Measurements from ENCODE around the gene GAS7. TPM values are rescaled to one million over a fixed set of nuclear protein-coding genes. Genes with fewer than 3 reads are reported as not detected.

GAS7 gene
- polyA plus RNA-seq, 1 donor (not counting 4 experiments of a cell fraction or from before 2014, with no cell fraction given), result 0.10 TPM

DNA sequence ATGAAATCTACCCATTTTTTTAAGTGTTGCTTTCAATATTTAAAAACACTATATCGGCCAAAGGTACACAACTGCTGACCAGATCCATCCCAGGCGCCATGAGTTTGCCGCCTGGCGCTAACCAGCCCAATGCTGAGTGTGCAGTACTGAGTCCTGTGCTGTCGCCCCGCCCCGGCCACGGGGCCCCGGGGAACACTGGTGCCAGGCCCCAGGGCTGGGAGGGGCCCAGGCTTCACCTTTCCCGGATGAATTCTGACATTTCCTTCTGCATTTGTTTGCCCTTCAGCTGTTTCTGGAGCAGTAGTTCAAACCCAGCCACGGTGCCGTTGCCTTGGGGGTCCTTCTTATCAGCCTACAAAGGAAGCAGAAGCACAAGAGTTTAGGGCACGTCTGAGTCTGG lies 255.5 kb downstream of the GAS7 start:
- Histone ChIP-seq H4K20me1 (ENCODE audit: control insufficient read depth, extremely low read depth, insufficient read depth, low read length) (no peaks in the 10 kb centered on the region), H3K9me1 (ENCODE audit: control insufficient read depth, extremely low read depth, insufficient read depth, low read length) (no peaks in the 10 kb centered on the region), H3K27me3 (ENCODE audit: control insufficient read depth, extremely low read depth, insufficient read depth, low read length) (no peaks in the 10 kb centered on the region), H3K36me3 (ENCODE audit: control insufficient read depth in 2 of 2, extremely low read depth in 1 of 2, insufficient read depth in 2 of 2, low read length in 2 of 2) (no peaks in the 10 kb centered on the region), H3K4me3 (ENCODE audit: control insufficient read depth in 2 of 3, extremely low read depth in 1 of 3, insufficient read depth in 2 of 3, low read depth in 1 of 3, low read length in 3 of 3) (no peak overlapping the region), H3K27ac (ENCODE audit: control insufficient read depth, insufficient read depth, low read length) (no peak overlapping the region), H2AFZ (ENCODE audit: control insufficient read depth, low read length) (no peak overlapping the region), H3K9me3 (ENCODE audit: control insufficient read depth, low read depth, low read length) (no peaks in the 10 kb centered on the region), H3K4me1 (ENCODE audit: control insufficient read depth, extremely low read depth, insufficient read depth, low read length) (no peaks in the 10 kb centered on the region), H3K79me2 (ENCODE audit: control insufficient read depth, insufficient read depth, low read length) (no peaks in the 10 kb centered on the region), H3K9ac (ENCODE audit: control insufficient read depth, extremely low read depth, insufficient read depth, low read length) (no peak overlapping the region), H3K4me2 (ENCODE audit: control insufficient read depth, extremely low read depth, insufficient read depth, low read depth, low read length) (no peak overlapping the region)
- no peak for DNase-seq (ENCODE audit: low read depth, low spot score)
- FAIRE-seq, result no peak
- TF ChIP-seq EZH2 (IDR thresholded peaks at IDR 0.05; ENCODE audit: low read length), result no peak
- TF ChIP-seq, protein P1, sequence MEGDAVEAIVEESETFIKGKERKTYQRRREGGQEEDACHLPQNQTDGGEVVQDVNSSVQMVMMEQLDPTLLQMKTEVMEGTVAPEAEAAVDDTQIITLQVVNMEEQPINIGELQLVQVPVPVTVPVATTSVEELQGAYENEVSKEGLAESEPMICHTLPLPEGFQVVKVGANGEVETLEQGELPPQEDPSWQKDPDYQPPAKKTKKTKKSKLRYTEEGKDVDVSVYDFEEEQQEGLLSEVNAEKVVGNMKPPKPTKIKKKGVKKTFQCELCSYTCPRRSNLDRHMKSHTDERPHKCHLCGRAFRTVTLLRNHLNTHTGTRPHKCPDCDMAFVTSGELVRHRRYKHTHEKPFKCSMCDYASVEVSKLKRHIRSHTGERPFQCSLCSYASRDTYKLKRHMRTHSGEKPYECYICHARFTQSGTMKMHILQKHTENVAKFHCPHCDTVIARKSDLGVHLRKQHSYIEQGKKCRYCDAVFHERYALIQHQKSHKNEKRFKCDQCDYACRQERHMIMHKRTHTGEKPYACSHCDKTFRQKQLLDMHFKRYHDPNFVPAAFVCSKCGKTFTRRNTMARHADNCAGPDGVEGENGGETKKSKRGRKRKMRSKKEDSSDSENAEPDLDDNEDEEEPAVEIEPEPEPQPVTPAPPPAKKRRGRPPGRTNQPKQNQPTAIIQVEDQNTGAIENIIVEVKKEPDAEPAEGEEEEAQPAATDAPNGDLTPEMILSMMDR (optimal IDR thresholded peaks at IDR 0.05 in 1 of 3, IDR thresholded peaks at IDR 0.05 in 1 of 3, conservative IDR thresholded peaks at IDR 0.05 in 1 of 3; ENCODE audit: extremely low read depth in 1 of 3, insufficient read depth in 2 of 3, low read length in 3 of 3), result no peak
- dilution Hi-C loops (cut with MboI; ENCODE audit: extremely low pct_ligation_motif_present, low sequenced_read_pairs), result no loop called here

DNA sequence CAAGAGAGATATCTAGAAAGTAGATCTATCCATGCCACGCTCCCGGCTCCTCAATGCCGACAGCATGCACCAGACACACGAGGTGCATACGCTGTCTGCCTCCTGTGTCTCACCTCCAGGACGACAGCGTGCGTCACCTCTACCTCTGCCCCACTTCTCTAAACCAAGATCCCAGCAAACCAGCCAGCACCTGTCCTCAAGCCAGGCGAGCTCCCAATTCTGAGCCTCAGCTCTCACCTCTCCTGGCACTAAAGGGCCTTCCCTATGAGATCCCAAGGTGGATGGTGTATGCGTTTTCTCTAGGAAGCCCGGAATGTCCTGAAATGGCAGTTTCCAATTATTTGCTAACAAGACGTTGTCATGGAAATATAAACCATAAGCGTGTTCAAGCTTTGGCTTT lies 257.1 kb downstream of the GAS7 start:
- TF ChIP-seq EZH2 (IDR thresholded peaks at IDR 0.05; ENCODE audit: low read length), result no peak
- TF ChIP-seq, protein P1 (optimal IDR thresholded peaks at IDR 0.05 in 1 of 3, IDR thresholded peaks at IDR 0.05 in 1 of 3, conservative IDR thresholded peaks at IDR 0.05 in 1 of 3; ENCODE audit: extremely low read depth in 1 of 3, insufficient read depth in 2 of 3, low read length in 3 of 3), result no peak
- dilution Hi-C loops (cut with MboI; ENCODE audit: extremely low pct_ligation_motif_present, low sequenced_read_pairs), result no loop called here
- no peaks in the 10 kb centered on the region for H3K36me3 ChIP-seq (ENCODE audit: control insufficient read depth in 2 of 2, extremely low read depth in 1 of 2, insufficient read depth in 2 of 2, low read length in 2 of 2)

More for the DNA sequence above, 257.1 kb downstream of the GAS7 start:
- Histone ChIP-seq H3K4me1 (ENCODE audit: control insufficient read depth, extremely low read depth, insufficient read depth, low read length) (no peaks in the 10 kb centered on the region), H4K20me1 (ENCODE audit: control insufficient read depth, extremely low read depth, insufficient read depth, low read length) (no peaks in the 10 kb centered on the region), H3K27me3 (ENCODE audit: control insufficient read depth, extremely low read depth, insufficient read depth, low read length) (no peaks in the 10 kb centered on the region), H3K9me1 (ENCODE audit: control insufficient read depth, extremely low read depth, insufficient read depth, low read length) (no peaks in the 10 kb centered on the region), H3K9me3 (ENCODE audit: control insufficient read depth, low read depth, low read length) (no peaks in the 10 kb centered on the region), H3K79me2 (ENCODE audit: control insufficient read depth, insufficient read depth, low read length) (no peaks in the 10 kb centered on the region), H3K27ac (ENCODE audit: control insufficient read depth, insufficient read depth, low read length) (no peak overlapping the region), H3K4me2 (ENCODE audit: control insufficient read depth, extremely low read depth, insufficient read depth, low read depth, low read length) (no peak overlapping the region), H2AFZ (ENCODE audit: control insufficient read depth, low read length) (no peak overlapping the region), H3K9ac (ENCODE audit: control insufficient read depth, extremely low read depth, insufficient read depth, low read length) (no peak overlapping the region), H3K4me3 (ENCODE audit: control insufficient read depth in 2 of 3, extremely low read depth in 1 of 3, insufficient read depth in 2 of 3, low read depth in 1 of 3, low read length in 3 of 3) (no peak overlapping the region)
- FAIRE-seq (no peak), DNase-seq (ENCODE audit: low read depth, low spot score) (no peak)

Data from keratinocyte (primary cell).